Fibroblast of skin of right biceps (primary cell): Measurements from ENCODE around the gene SRR.
"Not testable (repeated sequence)": the region's sequence is repeated elsewhere in the genome, so short reads cannot be mapped to it uniquely, and the experiment has no call there.

ENCODE experiments used
- DNase-seq: peaks from one replicate; pipeline ENCODE4 v3.0.0-alpha.2; 2013

Gene SRR

GRCh38 chr17:2292100-2292499 lies 11.7 kb upstream of the SRR start:
- DNase-seq = peak; percentile 31

GRCh38 chr17:2295575-2295974 lies 8.2 kb upstream of the SRR start:
- no peak for DNase-seq

- DNase-seq = no peak
These were observed 6.7 kb upstream of the SRR start for GRCh38 chr17:2297023-2297422.

- no peak for DNase-seq
These were observed 4.6 kb upstream of the SRR start for GRCh38 chr17:2299136-2299535.

- no peak for DNase-seq
These were observed 4.0 kb upstream of the SRR start for GRCh38 chr17:2299756-2300155.

- no peak for DNase-seq
These were observed 959 bp upstream of the SRR start for GRCh38 chr17:2302778-2303203.

- DNase-seq = no peak
These were observed 1.2 kb downstream of the SRR start for GRCh38 chr17:2304931-2305330.

- peak; percentile 8 for DNase-seq
These were observed 5.8 kb downstream of the SRR start for GRCh38 chr17:2309338-2310154.

GRCh38 chr17:2312736-2313135 lies 9.0 kb downstream of the SRR start:
- no peak for DNase-seq

- DNase-seq = not testable (repeated sequence)
These were observed 13.1 kb downstream of the SRR start for GRCh38 chr17:2316916-2317205.

- no peak for DNase-seq
These were observed 14.0 kb downstream of the SRR start for GRCh38 chr17:2317796-2318195.

- no peak for DNase-seq
These were observed 15.3 kb downstream of the SRR start for GRCh38 chr17:2319051-2319450.

- DNase-seq = no peak
These were observed 17.6 kb downstream of the SRR start for GRCh38 chr17:2321399-2321798.

GRCh38 chr17:2323629-2324314 lies 20.0 kb downstream of the SRR start:
- no peak for DNase-seq

GRCh38 chr17:2331303-2331702 lies 27.6 kb downstream of the SRR start:
- no peak for DNase-seq

GRCh38 chr17:2335726-2336214 lies 32.0 kb downstream of the SRR start:
- DNase-seq = no peak

GRCh38 chr17:2336215-2336851 lies 32.6 kb downstream of the SRR start, which contains the start of gene TSR1:
Gene TSR1, minus strand, starts transcription at chr17:2336457. Its CDS starts 30 bp downstream, at chr17:2336427.
- DNase-seq = peak; percentile 91

GRCh38 chr17:2336852-2337543 lies 33.2 kb downstream of the SRR start, which contains the start of gene SGSM2:
Gene SGSM2, plus strand, starts transcription at chr17:2337501. Its CDS starts 188 bp downstream, at chr17:2337689.
- DNase-seq = peak; percentile 61

GRCh38 chr17:2337544-2338314 lies 34.0 kb downstream of the SRR start:
- peak; percentile 56 for DNase-seq

- DNase-seq = peak; percentile 29
These were observed 34.5 kb downstream of the SRR start for GRCh38 chr17:2338315-2338657.

- DNase-seq = no peak
These were observed 39.7 kb downstream of the SRR start for GRCh38 chr17:2343421-2343820.

- DNase-seq = no peak
These were observed 40.8 kb downstream of the SRR start for GRCh38 chr17:2344528-2344927.
